HG02642 (cell line): ENCODE results near the gene C11orf16.
A peak's percentile ranks its signal among the peaks of the same experiment; 100 is the strongest.
"Not testable (repeated sequence)": the region's sequence is repeated elsewhere in the genome, so short reads cannot be mapped to it uniquely, and the experiment has no call there.

ENCODE experiments used
- ATAC-seq: cut with Tn5 transposase; IDR thresholded peaks from one replicate; pipeline ENCODE4 v1.9.1; 2021; ENCODE audit warnings: mild to moderate bottlenecking; ENCODE audit not compliant: unreplicated experiment, poor library complexity

The C11orf16 gene

GRCh38 chr11:8937159-8937558 is 4.4 kb upstream of the C11orf16 start:
- no peak for ATAC-seq

- not testable (repeated sequence) for ATAC-seq
These were observed 3.0 kb upstream of the C11orf16 start for GRCh38 chr11:8935789-8936188.

- ATAC-seq, result no peak
These were observed 2.2 kb upstream of the C11orf16 start for GRCh38 chr11:8934742-8935488.

- no peak for ATAC-seq
These were observed 1.2 kb upstream of the C11orf16 start for GRCh38 chr11:8933931-8934330.

GRCh38 chr11:8930456-8931175 is 2.1 kb downstream of the C11orf16 start:
- no peak for ATAC-seq

- ATAC-seq, result no peak
These were observed 3.6 kb downstream of the C11orf16 start for GRCh38 chr11:8928981-8929615.

GRCh38 chr11:8928205-8928604 is 4.5 kb downstream of the C11orf16 start:
- no peak for ATAC-seq

GRCh38 chr11:8927233-8927632 is 5.5 kb downstream of the C11orf16 start:
- ATAC-seq, result no peak

GRCh38 chr11:8926236-8926635 is 6.5 kb downstream of the C11orf16 start:
- no peak for ATAC-seq

- ATAC-seq, result no peak
These were observed 7.0 kb downstream of the C11orf16 start for GRCh38 chr11:8925711-8926110.

- ATAC-seq, result no peak
These were observed 10.1 kb downstream of the C11orf16 start for GRCh38 chr11:8922691-8923090.

- ATAC-seq, result no peak
These were observed 15.5 kb downstream of the C11orf16 start for GRCh38 chr11:8917157-8917825.

- no peak for ATAC-seq
These were observed 18.1 kb downstream of the C11orf16 start for GRCh38 chr11:8914661-8915018.

- no peak for ATAC-seq
These were observed 18.6 kb downstream of the C11orf16 start for GRCh38 chr11:8913961-8914660.

GRCh38 chr11:8911029-8911823 is 21.5 kb downstream of the C11orf16 start, which contains the start of gene AKIP1:
AKIP1 (plus strand) TSS chr11:8911189; CDS start chr11:8911450, 261 bp downstream.
- peak; percentile 85 for ATAC-seq

- peak; percentile 14 for ATAC-seq
These were observed 22.1 kb downstream of the C11orf16 start for GRCh38 chr11:8910649-8911026.

- no peak for ATAC-seq
These were observed 24.6 kb downstream of the C11orf16 start for GRCh38 chr11:8908099-8908498.

GRCh38 chr11:8907116-8907515 is 25.6 kb downstream of the C11orf16 start:
- no peak for ATAC-seq

- no peak for ATAC-seq
These were observed 27.1 kb downstream of the C11orf16 start for GRCh38 chr11:8905528-8906165.
